ENCODE results near the gene SLF2. TPM values are rescaled to one million over a fixed set of nuclear protein-coding genes. Genes with fewer than 3 reads are reported as not detected.
A peak's percentile ranks its signal among the peaks of the same experiment; 100 is the strongest.

The SLF2 gene
- total and polyA plus RNA-seq, 12 donors, result 4.8 to 23.6 (median 18.3) TPM

GRCh38 chr10:100928039-100928438 lies 15.3 kb downstream of the SLF2 start:
- 33 to 36% methylated on average over 1 of the region's 1 CpG for WGBS, 2 donors
- intact Hi-C loops (cut with DNase I), result no loop called here
- DNase-seq (no peak), ATAC-seq (peak in 2 of 8 donors; percentile 43 to 60)
- H3K27me3 ChIP-seq, result no peaks in the 10 kb centered on the region
- TF ChIP-seq, protein P1, sequence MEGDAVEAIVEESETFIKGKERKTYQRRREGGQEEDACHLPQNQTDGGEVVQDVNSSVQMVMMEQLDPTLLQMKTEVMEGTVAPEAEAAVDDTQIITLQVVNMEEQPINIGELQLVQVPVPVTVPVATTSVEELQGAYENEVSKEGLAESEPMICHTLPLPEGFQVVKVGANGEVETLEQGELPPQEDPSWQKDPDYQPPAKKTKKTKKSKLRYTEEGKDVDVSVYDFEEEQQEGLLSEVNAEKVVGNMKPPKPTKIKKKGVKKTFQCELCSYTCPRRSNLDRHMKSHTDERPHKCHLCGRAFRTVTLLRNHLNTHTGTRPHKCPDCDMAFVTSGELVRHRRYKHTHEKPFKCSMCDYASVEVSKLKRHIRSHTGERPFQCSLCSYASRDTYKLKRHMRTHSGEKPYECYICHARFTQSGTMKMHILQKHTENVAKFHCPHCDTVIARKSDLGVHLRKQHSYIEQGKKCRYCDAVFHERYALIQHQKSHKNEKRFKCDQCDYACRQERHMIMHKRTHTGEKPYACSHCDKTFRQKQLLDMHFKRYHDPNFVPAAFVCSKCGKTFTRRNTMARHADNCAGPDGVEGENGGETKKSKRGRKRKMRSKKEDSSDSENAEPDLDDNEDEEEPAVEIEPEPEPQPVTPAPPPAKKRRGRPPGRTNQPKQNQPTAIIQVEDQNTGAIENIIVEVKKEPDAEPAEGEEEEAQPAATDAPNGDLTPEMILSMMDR (IDR thresholded peaks at IDR 0.05), result no peak
- H3K4me3 ChIP-seq, result no peak overlapping the region
- H3K9me3 ChIP-seq, result no peaks in the 10 kb centered on the region
- H3K4me1 ChIP-seq, result peaks cover 0 to 48% (median 8%) of the 10 kb centered on the region in 9 donors
- H3K27ac ChIP-seq, result peak overlapping the region in 5 of 10 donors; percentile 9 to 69 (median 27)
- H3K36me3 ChIP-seq, result peaks cover 0 to 99% (median 67%) of the 10 kb centered on the region in 9 donors

DNA sequence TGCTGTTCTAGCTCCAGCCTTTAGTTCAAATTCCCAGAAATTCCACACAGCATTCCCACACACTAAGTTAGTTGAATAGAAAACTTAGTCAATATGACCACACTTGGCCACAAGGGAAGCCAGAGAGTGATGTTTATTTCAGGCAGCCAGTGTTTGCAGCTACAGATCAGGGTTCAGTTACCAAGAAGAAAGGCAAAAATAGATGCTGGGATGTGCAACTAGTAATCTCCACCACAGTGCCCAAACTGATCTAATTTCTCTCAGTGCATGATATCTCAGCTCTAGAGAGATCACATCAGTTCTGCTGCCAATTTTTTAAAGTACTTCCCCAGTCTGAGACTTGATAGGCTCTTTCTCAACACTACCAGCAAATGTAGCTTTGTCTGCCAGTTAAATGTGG lies 17.6 kb downstream of the SLF2 start:
- DNase-seq, result no peak
- Histone ChIP-seq H3K4me3 (no peak overlapping the region), H3K9me3 (no peaks in the 10 kb centered on the region), H3K36me3 (peaks cover 0 to 99% (median 66%) of the 10 kb centered on the region in 9 donors), H3K27ac (peak overlapping the region in 4 of 10 donors; percentile 6 to 17 (median 14)), H3K4me1 (peaks cover 0 to 39% (median 8%) of the 10 kb centered on the region in 9 donors), H3K27me3 (no peaks in the 10 kb centered on the region)
- intact Hi-C loops (cut with DNase I), result no loop called here
- TF ChIP-seq, protein P1 (IDR thresholded peaks at IDR 0.05), result peak in 2 of 9 donors; percentile 7 to 12
- peak in 2 of 8 donors; percentile 35 to 51 for ATAC-seq

GRCh38 chr10:100934084-100934659 lies 21.4 kb downstream of the SLF2 start:
- H3K27me3 ChIP-seq, result no peaks in the 10 kb centered on the region
- WGBS, 2 donors, result 91 to 97% methylated on average over 3 of the region's 3 CpGs
- ATAC-seq, result no peak
- no peak for DNase-seq
- H3K4me3 ChIP-seq, result no peak overlapping the region
- peaks cover 0 to 16% (median under 1%) of the 10 kb centered on the region in 9 donors for H3K4me1 ChIP-seq
- no peaks in the 10 kb centered on the region for H3K9me3 ChIP-seq
- intact Hi-C loops (cut with DNase I), result no loop called here
- peaks cover 0 to 100% (median 66%) of the 10 kb centered on the region in 9 donors for H3K36me3 ChIP-seq
- H3K27ac ChIP-seq, result no peak overlapping the region
- TF ChIP-seq, protein P1 (IDR thresholded peaks at IDR 0.05), result peak in 5 of 9 donors; percentile 32 to 51 (median 41)

DNA sequence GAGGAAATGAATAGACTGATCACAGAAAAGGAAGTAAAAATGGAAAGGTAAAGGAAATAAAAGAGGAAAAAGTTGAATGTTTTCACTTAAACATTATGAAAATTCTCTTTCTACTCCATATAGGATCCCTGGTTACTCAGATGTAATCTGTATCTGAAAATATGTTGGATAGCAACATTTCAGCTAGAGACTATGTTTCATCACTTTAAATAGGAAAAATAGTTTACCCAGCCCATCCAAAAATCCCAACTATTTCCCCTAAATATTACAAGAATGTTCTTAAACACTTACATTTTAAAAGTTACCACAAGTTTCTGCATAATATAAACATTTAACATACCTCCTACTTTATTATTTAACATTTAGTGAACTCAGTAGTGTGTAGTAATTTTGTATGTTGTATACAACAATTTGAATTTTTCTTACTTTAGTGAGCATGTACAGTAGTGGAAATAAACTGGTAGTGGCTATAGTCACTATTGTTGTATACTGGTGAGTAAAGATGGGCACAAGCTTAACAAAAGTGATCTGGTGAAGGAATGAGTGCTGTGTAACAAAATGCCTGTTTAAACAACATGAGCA lies 27.1 kb downstream of the SLF2 start:
- no peak for ATAC-seq
- TF ChIP-seq, protein P1 (IDR thresholded peaks at IDR 0.05), result no peak

More for the DNA sequence above, 27.1 kb downstream of the SLF2 start:
- H3K27me3 ChIP-seq, result no peaks in the 10 kb centered on the region
- DNase-seq, result no peak
- no peak overlapping the region for H3K27ac ChIP-seq
- no peak overlapping the region for H3K4me3 ChIP-seq
- H3K36me3 ChIP-seq, result peaks cover 0 to 99% (median 71%) of the 10 kb centered on the region in 9 donors
- H3K9me3 ChIP-seq, result no peaks in the 10 kb centered on the region
- H3K4me1 ChIP-seq, result no peaks in the 10 kb centered on the region
- intact Hi-C loops (cut with DNase I), result no loop called here

All from heart right ventricle (tissue), 16 donors.